ENCODE data around the gene SLC39A5. TPM values are rescaled to one million over a fixed set of nuclear protein-coding genes. Genes with fewer than 3 reads are reported as not detected.
"Not testable (repeated sequence)": the region's sequence is repeated elsewhere in the genome, so short reads cannot be mapped to it uniquely, and the experiment has no call there.

Gene SLC39A5
- total RNA-seq, 2 donors from 2014 or later: 0.51 to 2.0 TPM

- Mint-ChIP-seq H3K36me3 (peaks cover 0 to 12% of the 10 kb centered on the region in 2 donors), H3K9me3 (no peaks in the 10 kb centered on the region), H3K27ac (peak overlapping the region; percentile 66 to 86)
- ATAC-seq (no peak), DNase-seq (ENCODE audit: low spot score in 2 of 2) (no peak)
These were observed 27.2 kb downstream of the SLC39A5 start for GRCh38 chr12:56257071-56257470.

GRCh38 chr12:56257491-56258067 lies 27.7 kb downstream of the SLC39A5 start:
- peak overlapping the region; percentile 66 to 86 for H3K27ac Mint-ChIP-seq
- peak in 1 of 2 donors; percentile 20 for ATAC-seq
- H3K36me3 Mint-ChIP-seq: peaks cover 0 to 12% of the 10 kb centered on the region in 2 donors
- H3K9me3 Mint-ChIP-seq: no peaks in the 10 kb centered on the region
- DNase-seq (ENCODE audit: low spot score in 2 of 2): no peak

- H3K27ac Mint-ChIP-seq: peak within 1 kb of the TSS; percentile 88
- ATAC-seq: peak; percentile 95 to 98
- DNase-seq (ENCODE audit: low spot score in 2 of 2): peak; percentile 87 to 89
- H3K9me3 Mint-ChIP-seq: no peaks in the 10 kb centered on the region
- H3K36me3 Mint-ChIP-seq: peaks cover 0 to 9% of the 10 kb centered on the region in 2 donors
These were observed 28.4 kb downstream of the SLC39A5 start, which contains the start of gene ANKRD52 for GRCh38 chr12:56258068-56258819. Gene ANKRD52, minus strand, starts transcription at chr12:56258384. Its CDS starts 115 bp downstream, at chr12:56258269.

- no peaks in the 10 kb centered on the region for H3K9me3 Mint-ChIP-seq
- no peak for DNase-seq (ENCODE audit: low spot score in 2 of 2)
- H3K36me3 Mint-ChIP-seq: peaks cover 0 to 7% of the 10 kb centered on the region in 2 donors
- no peak for ATAC-seq
- H3K27ac Mint-ChIP-seq: peak overlapping the region; percentile 88
These were observed 29.0 kb downstream of the SLC39A5 start for GRCh38 chr12:56258820-56259183.

- H3K27ac Mint-ChIP-seq: no peak overlapping the region
- ATAC-seq (no peak), DNase-seq (ENCODE audit: low spot score in 2 of 2) (no peak)
- H3K9me3 Mint-ChIP-seq: no peaks in the 10 kb centered on the region
- H3K36me3 Mint-ChIP-seq: peaks cover 0 to 7% of the 10 kb centered on the region in 2 donors
These were observed 30.5 kb downstream of the SLC39A5 start for GRCh38 chr12:56260380-56260779.

- no peak for ATAC-seq
- Mint-ChIP-seq H3K36me3 (peaks cover 0 to 6% of the 10 kb centered on the region in 2 donors), H3K9me3 (no peaks in the 10 kb centered on the region), H3K27ac (no peak overlapping the region)
- no peak for DNase-seq (ENCODE audit: low spot score in 2 of 2)
These were observed 31.1 kb downstream of the SLC39A5 start for GRCh38 chr12:56260921-56261320.

GRCh38 chr12:56261503-56262232 lies 31.8 kb downstream of the SLC39A5 start:
- Mint-ChIP-seq H3K27ac (peak overlapping the region in 1 of 2 donors; percentile 56), H3K36me3 (no peaks in the 10 kb centered on the region), H3K9me3 (no peaks in the 10 kb centered on the region)
- ATAC-seq: no peak
- no peak for DNase-seq (ENCODE audit: low spot score in 2 of 2)

GRCh38 chr12:56262955-56263354 lies 33.1 kb downstream of the SLC39A5 start:
- not testable (repeated sequence) for H3K9me3 Mint-ChIP-seq; H3K36me3 Mint-ChIP-seq; H3K27ac Mint-ChIP-seq; DNase-seq (ENCODE audit: low spot score in 2 of 2); ATAC-seq

- H3K36me3 Mint-ChIP-seq; ATAC-seq; DNase-seq (ENCODE audit: low spot score in 2 of 2); H3K9me3 Mint-ChIP-seq: not testable (repeated sequence)
- peak overlapping the region; percentile 79 to 95 for H3K27ac Mint-ChIP-seq
These were observed 36.3 kb downstream of the SLC39A5 start for GRCh38 chr12:56266068-56266692.

GRCh38 chr12:56266693-56267442 lies 37.0 kb downstream of the SLC39A5 start, which contains the start of gene COQ10A:
Gene COQ10A, plus strand, starts transcription at chr12:56266942. Its CDS starts 177 bp downstream, at chr12:56267119.
- Mint-ChIP-seq H3K9me3 (no peaks in the 10 kb centered on the region), H3K36me3 (no peaks in the 10 kb centered on the region), H3K27ac (peak within 1 kb of the TSS; percentile 79 to 95)
- DNase-seq (ENCODE audit: low spot score in 2 of 2) (peak; percentile 84 to 85), ATAC-seq (peak; percentile 88 to 93)

GRCh38 chr12:56267443-56268071 lies 37.7 kb downstream of the SLC39A5 start:
- no peak for ATAC-seq

GRCh38 chr12:56271031-56271430 lies 41.2 kb downstream of the SLC39A5 start:
- peaks cover 4 to 18% of the 10 kb centered on the region in 2 donors for H3K36me3 Mint-ChIP-seq
- no peak for DNase-seq (ENCODE audit: low spot score in 2 of 2)
- H3K27ac Mint-ChIP-seq: peak overlapping the region; percentile 12 to 29
- no peaks in the 10 kb centered on the region for H3K9me3 Mint-ChIP-seq
- no peak for ATAC-seq

More at GRCh38 chr12:56267443-56268071, 37.7 kb downstream of the SLC39A5 start:
- no peaks in the 10 kb centered on the region for H3K9me3 Mint-ChIP-seq
- H3K36me3 Mint-ChIP-seq: no peaks in the 10 kb centered on the region
- H3K27ac Mint-ChIP-seq: peak overlapping the region; percentile 7 to 79
- DNase-seq (ENCODE audit: low spot score in 2 of 2): no peak

GRCh38 chr12:56272468-56272867 lies 42.6 kb downstream of the SLC39A5 start:
- Mint-ChIP-seq H3K27ac (peak overlapping the region in 1 of 2 donors; percentile 50), H3K36me3 (peaks cover 4 to 18% of the 10 kb centered on the region in 2 donors)
- DNase-seq (ENCODE audit: low spot score in 2 of 2); ATAC-seq; H3K9me3 Mint-ChIP-seq: not testable (repeated sequence)

GRCh38 chr12:56274299-56274698 lies 44.4 kb downstream of the SLC39A5 start:
- H3K36me3 Mint-ChIP-seq: peaks cover 4 to 23% of the 10 kb centered on the region in 2 donors

GRCh38 chr12:56278905-56279304 lies 49.1 kb downstream of the SLC39A5 start:
- DNase-seq (ENCODE audit: low spot score in 2 of 2) (no peak), ATAC-seq (no peak)
- peak overlapping the region in 1 of 2 donors; percentile 81 for H3K27ac Mint-ChIP-seq
- peaks cover 8 to 29% of the 10 kb centered on the region in 2 donors for H3K36me3 Mint-ChIP-seq
- H3K9me3 Mint-ChIP-seq: no peaks in the 10 kb centered on the region

More at GRCh38 chr12:56274299-56274698, 44.4 kb downstream of the SLC39A5 start:
- ATAC-seq: no peak
- no peaks in the 10 kb centered on the region for H3K9me3 Mint-ChIP-seq
- H3K27ac Mint-ChIP-seq: no peak overlapping the region
- DNase-seq (ENCODE audit: low spot score in 2 of 2): no peak
